Kidney glomerular epithelial cell (primary cell): ENCODE results near the gene BACH1.
A peak's percentile ranks its signal among the peaks of the same experiment; 100 is the strongest.
"Not testable (repeated sequence)": the region's sequence is repeated elsewhere in the genome, so short reads cannot be mapped to it uniquely, and the experiment has no call there.

Experiments used
- DNase-seq: peaks from one replicate; lab custom pipeline; 2025; lab: John Stamatoyannopoulos, UW

Gene BACH1

DNA sequence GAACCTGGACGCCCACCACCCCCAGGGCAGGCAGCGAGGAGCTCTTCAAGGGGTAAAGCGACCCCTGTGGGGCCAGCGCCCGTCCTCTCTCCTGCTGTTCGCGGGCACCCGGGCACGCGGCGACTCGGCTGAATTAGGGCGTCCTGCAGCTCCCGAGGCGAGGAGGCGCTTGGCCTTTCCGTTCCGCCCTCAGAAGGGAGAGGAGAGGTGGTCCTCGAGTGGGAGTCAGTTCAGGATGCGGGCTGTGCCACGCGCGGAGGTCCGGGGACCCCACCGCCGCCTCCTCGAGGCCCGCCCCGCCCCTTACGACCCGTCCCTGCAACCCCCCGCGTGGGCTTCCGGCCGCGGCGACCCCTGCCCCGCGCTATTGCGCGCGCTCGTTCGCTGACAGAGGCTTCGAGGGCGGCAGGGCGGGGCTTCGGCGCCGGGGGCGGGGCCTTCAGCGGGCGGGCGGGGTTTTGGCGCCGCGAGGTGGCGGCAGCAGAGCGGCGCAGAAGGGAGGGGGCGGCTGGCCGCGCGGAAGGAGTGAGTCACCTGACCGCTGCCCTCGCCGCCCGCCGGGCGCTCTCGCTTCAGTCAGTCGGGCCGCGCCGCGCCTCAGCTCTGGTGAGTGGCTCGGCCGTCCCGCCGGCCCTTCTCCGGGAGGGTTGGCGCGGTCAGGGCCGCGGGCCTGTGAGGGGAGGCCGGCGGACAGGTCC, at the start of gene BACH1:
Gene BACH1 (plus strand): TSS at position 575 of the 698 bp plus-strand sequence. CDS start 22,359 bp downstream, outside the sequence.
- DNase-seq: peak; percentile 82

- DNase-seq: not testable (repeated sequence)
Measured at GRCh38 chr21:29249289-29249688, 49.4 kb upstream of the BACH1 start.

GRCh38 chr21:29250636-29251035, 48.1 kb upstream of the BACH1 start:
- DNase-seq: no peak

- DNase-seq: not testable (repeated sequence)
Measured at GRCh38 chr21:29253861-29254260, 44.9 kb upstream of the BACH1 start.

GRCh38 chr21:29254550-29254949, 44.2 kb upstream of the BACH1 start:
- no peak for DNase-seq

- no peak for DNase-seq
Measured at GRCh38 chr21:29256126-29256910, 42.4 kb upstream of the BACH1 start.

- no peak for DNase-seq
Measured at GRCh38 chr21:29257701-29258100, 41.0 kb upstream of the BACH1 start.

- DNase-seq: peak; percentile 74
Measured at GRCh38 chr21:29258626-29259338, 39.9 kb upstream of the BACH1 start.

DNA sequence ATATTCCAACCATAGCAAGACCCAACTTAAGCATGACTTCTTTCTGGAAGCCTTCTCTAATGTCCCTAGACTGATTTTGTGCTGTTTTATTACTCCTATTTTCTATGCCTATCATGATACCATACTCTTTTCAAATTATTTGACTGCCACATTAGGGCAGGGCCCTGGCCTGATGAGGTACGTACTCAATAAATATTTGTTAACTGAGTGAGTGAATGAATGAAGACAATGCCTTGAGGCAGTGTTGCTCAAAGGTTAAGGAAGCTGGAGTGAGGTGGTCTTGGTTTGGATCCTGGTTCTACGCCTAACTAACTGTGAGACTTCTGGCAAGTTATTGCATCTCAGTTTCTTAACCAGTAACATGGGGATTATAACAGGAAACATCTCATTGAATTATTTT, 38.3 kb upstream of the BACH1 start:
- DNase-seq: no peak

DNA sequence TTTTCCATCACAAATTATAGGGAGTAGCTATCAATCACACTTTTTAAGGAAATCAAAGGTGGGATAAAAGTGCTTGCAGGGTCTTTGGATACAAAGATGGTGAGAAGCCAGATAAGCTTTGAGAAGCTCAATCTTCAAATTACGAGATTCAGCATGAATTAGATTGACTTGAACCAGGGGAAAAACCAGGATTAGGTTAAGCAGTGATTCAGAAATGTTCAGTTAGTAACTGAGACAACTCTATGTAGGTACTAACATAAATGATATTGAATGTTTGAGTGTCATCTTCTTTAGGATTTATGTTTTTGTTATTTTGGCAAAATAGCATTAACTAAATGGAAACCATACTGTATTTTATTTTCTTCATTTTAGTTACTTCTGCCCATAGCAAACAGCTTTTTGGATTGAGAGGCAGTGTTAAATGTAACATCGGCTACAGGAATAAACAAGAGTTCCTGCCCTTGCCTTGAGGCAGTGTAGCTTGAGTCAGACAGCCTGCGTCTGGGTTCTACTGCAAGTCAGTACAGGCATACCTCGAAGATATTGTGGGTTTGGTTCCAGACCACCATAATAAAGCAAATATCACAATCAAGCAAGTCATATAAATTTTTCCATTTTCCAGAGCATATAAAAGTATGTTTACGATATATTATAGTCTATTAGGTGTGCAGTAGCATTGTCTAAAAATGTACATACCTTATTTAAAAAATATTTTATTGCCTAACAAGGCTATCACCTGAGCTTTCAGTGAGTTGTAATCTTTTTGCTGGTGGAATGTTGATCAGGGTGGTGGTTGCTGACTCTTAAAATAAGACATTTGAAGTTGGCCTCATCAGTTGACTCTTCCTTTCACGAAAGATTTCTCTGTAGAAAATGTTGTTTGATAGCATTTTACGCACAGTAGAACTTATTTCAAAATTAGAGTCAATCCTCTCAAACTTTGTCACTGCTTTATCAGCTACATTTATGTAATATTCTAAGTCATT, 36.9 kb upstream of the BACH1 start:
- no peak for DNase-seq

DNA sequence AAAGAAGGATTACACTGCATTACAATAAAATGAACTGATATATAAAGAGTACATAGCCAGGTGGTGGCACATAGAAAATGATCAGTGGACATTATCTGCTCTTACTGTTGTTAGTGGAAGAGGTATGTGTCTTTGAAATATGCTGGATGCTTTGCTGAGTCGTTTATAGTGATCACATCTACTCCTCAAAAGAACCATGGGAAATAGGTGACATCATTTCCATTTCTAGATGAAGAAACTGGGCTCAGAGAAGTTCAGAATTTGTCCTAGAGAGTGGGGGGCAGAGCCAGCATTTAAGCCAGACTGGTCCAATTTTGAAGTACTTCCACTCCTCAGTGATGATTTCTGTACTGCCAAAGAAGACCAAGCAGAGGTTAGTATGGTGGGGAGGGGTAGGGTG, 34.0 kb upstream of the BACH1 start:
- DNase-seq: no peak

DNA sequence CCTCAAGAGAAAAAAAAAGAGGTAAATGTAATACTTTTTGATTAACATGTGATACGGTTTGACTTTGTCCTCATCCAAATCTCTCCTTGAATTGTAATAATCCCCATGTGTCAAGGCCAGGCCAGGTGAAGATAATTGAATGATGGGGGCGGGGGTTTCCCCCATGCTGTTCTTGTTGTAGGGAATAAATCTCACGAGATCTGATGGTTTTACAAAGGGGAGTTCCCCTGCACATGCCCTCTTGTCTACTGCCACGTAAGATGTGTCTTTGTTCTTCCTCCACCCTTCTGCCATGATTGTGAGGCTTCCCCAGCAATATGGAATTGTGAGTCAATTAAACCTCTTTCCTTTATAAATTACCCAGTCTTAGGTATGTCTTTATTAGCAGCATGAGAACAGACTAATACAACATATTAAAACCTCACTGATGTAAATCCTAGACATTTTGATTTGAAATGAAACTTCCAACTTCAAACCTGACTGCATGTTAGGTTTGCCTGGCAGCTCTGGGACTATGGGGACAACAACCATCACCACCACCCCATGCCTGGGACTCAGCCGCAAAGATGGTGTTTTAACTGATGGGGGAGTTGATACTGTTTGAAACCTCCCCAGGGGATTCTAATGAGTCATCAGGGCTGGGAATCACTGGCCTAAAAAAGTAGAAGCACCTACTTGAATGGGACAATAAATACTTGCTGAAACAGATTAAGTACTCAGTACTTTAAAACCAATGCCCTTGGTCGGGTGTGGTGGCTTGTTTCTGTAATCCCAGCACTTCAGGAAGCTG, 32.8 kb upstream of the BACH1 start:
- no peak for DNase-seq

- DNase-seq: no peak
Measured at GRCh38 chr21:29267666-29268065, 31.1 kb upstream of the BACH1 start.

- no peak for DNase-seq
Measured at GRCh38 chr21:29271927-29272333, 26.8 kb upstream of the BACH1 start.

DNA sequence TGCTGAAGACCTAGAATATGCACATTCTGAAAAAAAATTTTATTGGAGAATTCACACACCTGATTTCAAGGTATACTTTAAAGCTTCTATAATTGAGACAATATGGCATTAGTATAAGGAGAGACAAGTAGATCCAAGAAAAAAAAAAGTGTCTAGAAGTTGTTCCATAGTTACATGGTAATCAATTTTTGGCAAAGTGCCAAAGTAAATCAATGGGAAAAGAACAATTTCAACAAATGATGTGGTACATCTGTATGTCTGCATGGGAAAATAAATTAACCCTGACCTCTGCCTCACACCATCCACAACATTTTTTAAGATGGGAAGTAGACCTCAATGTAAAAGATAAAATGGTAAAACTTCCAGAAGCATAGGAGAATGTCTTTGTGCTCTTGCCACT, 21.3 kb upstream of the BACH1 start:
- no peak for DNase-seq

- DNase-seq: no peak
Measured at GRCh38 chr21:29279558-29279957, 19.2 kb upstream of the BACH1 start.

- not testable (repeated sequence) for DNase-seq
Measured at GRCh38 chr21:29281801-29282200, 16.9 kb upstream of the BACH1 start.

- DNase-seq: no peak
Measured at GRCh38 chr21:29287383-29287782, 11.3 kb upstream of the BACH1 start.

DNA sequence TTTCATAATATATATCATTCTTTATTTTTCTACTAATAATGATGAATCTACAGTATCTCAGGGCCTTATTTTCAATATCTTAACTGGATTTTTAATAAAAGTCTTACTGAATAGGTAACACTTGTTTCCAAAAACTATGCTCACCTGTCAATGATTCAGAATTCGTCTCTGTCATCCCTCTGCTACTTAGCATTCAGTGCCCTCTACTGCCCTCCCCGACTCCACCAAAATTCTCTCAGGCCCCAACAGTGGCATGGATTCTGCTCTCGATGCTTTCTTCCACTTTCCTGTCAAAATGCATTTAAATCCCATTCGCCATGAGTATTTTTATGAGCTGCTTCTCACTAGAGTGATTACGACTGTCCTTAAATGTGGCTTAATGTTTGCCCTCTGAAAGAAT, 10.5 kb upstream of the BACH1 start:
- DNase-seq: no peak

DNA sequence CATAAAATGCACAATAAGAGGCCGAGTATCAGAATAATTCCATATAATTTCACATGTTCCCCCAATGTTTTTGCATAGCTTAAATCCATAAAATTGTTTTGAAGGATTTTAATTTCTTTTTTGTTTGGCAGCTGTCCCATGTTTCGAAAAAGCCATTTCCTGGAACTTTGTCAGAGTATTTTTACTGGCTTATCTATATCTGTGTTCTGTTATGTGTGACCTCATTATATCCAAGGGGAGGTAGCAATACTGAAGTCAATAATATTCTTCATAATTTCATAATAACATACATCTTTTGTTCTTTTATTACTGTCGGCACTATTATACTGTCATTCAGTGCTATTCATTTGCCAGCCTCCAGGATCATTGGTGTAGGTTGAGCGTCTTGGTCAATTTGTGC, 9.4 kb upstream of the BACH1 start:
- DNase-seq: no peak

GRCh38 chr21:29290240-29290639, 8.5 kb upstream of the BACH1 start:
- DNase-seq: no peak
